ENCODE results near the gene ALOX12B. TPM values are rescaled to one million over a fixed set of nuclear protein-coding genes. Genes with fewer than 3 reads are reported as not detected.

ALOX12B gene
- total RNA-seq, 1 donor from 2014 or later = not detected

GRCh38 chr17:8104911-8105310 lies 17.4 kb upstream of the ALOX12B start:
- Mint-ChIP-seq H3K9me3 (no peaks in the 10 kb centered on the region), H3K4me3 (no peak overlapping the region), H3K36me3 (no peaks in the 10 kb centered on the region), H3K27ac (no peak overlapping the region), H3K27me3 (ENCODE audit: low read depth) (peaks cover 42% of the 10 kb centered on the region), H3K4me1 (no peaks in the 10 kb centered on the region)
- no peak for DNase-seq (ENCODE audit: low spot score in 2 of 2, unreplicated experiment in 2 of 2)
- TF ChIP-seq, protein P1, sequence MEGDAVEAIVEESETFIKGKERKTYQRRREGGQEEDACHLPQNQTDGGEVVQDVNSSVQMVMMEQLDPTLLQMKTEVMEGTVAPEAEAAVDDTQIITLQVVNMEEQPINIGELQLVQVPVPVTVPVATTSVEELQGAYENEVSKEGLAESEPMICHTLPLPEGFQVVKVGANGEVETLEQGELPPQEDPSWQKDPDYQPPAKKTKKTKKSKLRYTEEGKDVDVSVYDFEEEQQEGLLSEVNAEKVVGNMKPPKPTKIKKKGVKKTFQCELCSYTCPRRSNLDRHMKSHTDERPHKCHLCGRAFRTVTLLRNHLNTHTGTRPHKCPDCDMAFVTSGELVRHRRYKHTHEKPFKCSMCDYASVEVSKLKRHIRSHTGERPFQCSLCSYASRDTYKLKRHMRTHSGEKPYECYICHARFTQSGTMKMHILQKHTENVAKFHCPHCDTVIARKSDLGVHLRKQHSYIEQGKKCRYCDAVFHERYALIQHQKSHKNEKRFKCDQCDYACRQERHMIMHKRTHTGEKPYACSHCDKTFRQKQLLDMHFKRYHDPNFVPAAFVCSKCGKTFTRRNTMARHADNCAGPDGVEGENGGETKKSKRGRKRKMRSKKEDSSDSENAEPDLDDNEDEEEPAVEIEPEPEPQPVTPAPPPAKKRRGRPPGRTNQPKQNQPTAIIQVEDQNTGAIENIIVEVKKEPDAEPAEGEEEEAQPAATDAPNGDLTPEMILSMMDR (IDR thresholded peaks at IDR 0.05; ENCODE audit: unreplicated experiment) = no peak

- DNase-seq (ENCODE audit: low spot score in 2 of 2, unreplicated experiment in 2 of 2) = no peak
- TF ChIP-seq, protein P1 (IDR thresholded peaks at IDR 0.05; ENCODE audit: unreplicated experiment) = no peak
- Mint-ChIP-seq H3K36me3 (no peaks in the 10 kb centered on the region), H3K27me3 (ENCODE audit: low read depth) (peaks cover 32% of the 10 kb centered on the region), H3K27ac (no peak overlapping the region), H3K4me3 (no peak overlapping the region), H3K4me1 (no peaks in the 10 kb centered on the region), H3K9me3 (no peaks in the 10 kb centered on the region)
Observed at GRCh38 chr17:8103549-8103948, 16.0 kb upstream of the ALOX12B start.

DNA sequence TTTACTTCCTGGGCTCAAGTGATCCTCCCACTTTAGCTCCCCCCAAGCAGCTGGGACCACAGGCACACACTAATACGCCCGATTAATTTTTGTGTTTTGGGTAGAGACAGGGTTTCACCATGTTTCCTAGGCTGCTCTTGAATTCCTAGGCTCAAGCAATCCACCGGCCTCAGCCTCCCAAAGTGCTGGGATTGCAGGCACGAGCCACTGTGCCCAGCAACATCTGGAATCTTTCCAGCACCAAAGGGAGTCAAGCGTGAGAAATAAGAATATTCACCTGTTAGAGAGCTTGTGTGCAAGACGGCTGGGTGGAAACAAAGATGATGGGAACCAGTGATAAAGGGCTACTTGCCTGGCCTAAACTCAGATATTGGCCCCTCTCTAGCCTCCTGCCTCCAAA lies 14.2 kb upstream of the ALOX12B start:
- Mint-ChIP-seq H3K4me3 (no peak overlapping the region), H3K36me3 (no peaks in the 10 kb centered on the region), H3K27ac (no peak overlapping the region), H3K9me3 (no peaks in the 10 kb centered on the region), H3K4me1 (no peaks in the 10 kb centered on the region), H3K27me3 (ENCODE audit: low read depth) (peaks cover 34% of the 10 kb centered on the region)
- DNase-seq (ENCODE audit: low spot score in 2 of 2, unreplicated experiment in 2 of 2) = no peak
- TF ChIP-seq, protein P1 (IDR thresholded peaks at IDR 0.05; ENCODE audit: unreplicated experiment) = no peak

DNA sequence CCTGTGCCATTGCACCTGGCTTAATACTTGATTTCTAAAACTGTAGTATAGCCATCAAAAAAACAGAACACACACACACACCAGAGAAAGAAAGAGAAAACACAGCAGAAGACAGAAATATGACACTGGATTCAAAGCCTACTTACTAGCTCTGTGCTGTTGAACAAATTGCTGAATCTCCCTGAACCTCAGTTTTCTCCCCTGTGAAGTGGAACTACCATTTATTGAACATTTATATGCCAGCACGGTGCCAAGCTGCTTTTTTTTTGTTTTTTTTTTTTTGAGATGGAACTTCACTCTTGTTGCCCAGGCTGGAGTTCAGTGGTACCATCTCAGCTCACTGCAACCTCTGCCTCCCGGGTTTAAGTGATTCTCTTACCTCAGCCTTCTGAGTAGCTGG lies 13.2 kb upstream of the ALOX12B start:
- H3K27me3 Mint-ChIP-seq (ENCODE audit: low read depth) = peaks cover 38% of the 10 kb centered on the region
- DNase-seq (ENCODE audit: low spot score in 2 of 2, unreplicated experiment in 2 of 2) = no peak

DNA sequence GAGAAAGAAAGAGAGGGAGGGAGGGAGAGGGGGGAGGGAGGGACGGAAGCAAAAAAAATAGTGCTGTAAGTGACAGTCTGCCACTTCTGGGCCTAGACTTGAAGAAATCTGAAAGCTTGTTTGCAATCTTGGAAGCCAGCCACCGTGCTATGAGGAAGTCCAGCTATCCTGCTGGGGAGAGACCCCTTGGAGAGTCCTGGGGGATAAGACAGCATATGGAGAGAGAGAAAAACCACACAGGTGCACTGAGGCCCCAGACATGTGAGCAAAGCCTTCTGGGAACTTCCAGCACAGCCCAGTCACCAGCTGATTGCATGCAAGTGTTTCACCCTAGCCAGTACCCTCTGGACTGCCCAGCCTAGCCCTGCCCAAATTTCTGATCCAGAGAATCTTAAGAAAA lies 12.6 kb upstream of the ALOX12B start:
- Mint-ChIP-seq H3K27me3 (ENCODE audit: low read depth) (peaks cover 42% of the 10 kb centered on the region), H3K36me3 (no peaks in the 10 kb centered on the region), H3K4me1 (no peaks in the 10 kb centered on the region), H3K4me3 (no peak overlapping the region), H3K27ac (no peak overlapping the region), H3K9me3 (no peaks in the 10 kb centered on the region)
- no peak for DNase-seq (ENCODE audit: low spot score in 2 of 2, unreplicated experiment in 2 of 2)
- TF ChIP-seq, protein P1 (IDR thresholded peaks at IDR 0.05; ENCODE audit: unreplicated experiment) = no peak

More for the DNA sequence above, 13.2 kb upstream of the ALOX12B start:
- H3K4me3 Mint-ChIP-seq = no peak overlapping the region
- H3K9me3 Mint-ChIP-seq = no peaks in the 10 kb centered on the region
- H3K4me1 Mint-ChIP-seq = no peaks in the 10 kb centered on the region
- TF ChIP-seq, protein P1 (IDR thresholded peaks at IDR 0.05; ENCODE audit: unreplicated experiment) = no peak
- H3K36me3 Mint-ChIP-seq = no peaks in the 10 kb centered on the region
- no peak overlapping the region for H3K27ac Mint-ChIP-seq

DNA sequence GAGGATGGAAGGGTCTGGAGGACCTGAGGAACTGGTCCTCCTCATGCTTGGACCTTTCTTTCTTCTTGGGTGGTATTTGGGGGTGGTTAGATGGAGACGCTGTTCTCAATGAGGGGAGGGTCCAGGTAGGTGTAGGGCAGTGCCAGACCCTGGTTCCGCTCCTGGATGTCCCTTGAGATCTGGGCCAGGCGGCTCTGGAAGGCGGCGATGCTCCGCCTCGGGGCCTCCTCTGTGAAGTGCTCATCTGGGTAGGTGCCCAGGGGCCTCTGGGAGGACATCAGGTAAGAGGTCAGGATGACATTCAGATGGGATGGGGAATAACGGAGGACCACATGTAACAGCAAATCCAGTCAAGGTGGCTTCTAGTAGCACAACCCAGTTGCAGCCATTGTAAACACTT lies 9.0 kb upstream of the ALOX12B start:
- H3K4me1 Mint-ChIP-seq = no peaks in the 10 kb centered on the region

More for the DNA sequence above, 9.0 kb upstream of the ALOX12B start:
- Mint-ChIP-seq H3K4me3 (no peak overlapping the region), H3K27me3 (ENCODE audit: low read depth) (peaks cover 54% of the 10 kb centered on the region), H3K27ac (no peak overlapping the region), H3K36me3 (no peaks in the 10 kb centered on the region), H3K9me3 (no peaks in the 10 kb centered on the region)
- no peak for DNase-seq (ENCODE audit: low spot score in 2 of 2, unreplicated experiment in 2 of 2)
- TF ChIP-seq, protein P1 (IDR thresholded peaks at IDR 0.05; ENCODE audit: unreplicated experiment) = no peak
